GM18511 (cell line): ENCODE measurements around the gene TNS1.
A peak's percentile ranks its signal among the peaks of the same experiment; 100 is the strongest.
"Not testable (repeated sequence)": the region's sequence is repeated elsewhere in the genome, so short reads cannot be mapped to it uniquely, and the experiment has no call there.

ENCODE experiments used
- ATAC-seq: cut with Tn5 transposase; IDR thresholded peaks from one replicate; pipeline ENCODE4 v1.9.1; 2021; ENCODE audit warnings: mild to moderate bottlenecking, moderate library complexity; ENCODE audit not compliant: unreplicated experiment

TNS1 gene

DNA sequence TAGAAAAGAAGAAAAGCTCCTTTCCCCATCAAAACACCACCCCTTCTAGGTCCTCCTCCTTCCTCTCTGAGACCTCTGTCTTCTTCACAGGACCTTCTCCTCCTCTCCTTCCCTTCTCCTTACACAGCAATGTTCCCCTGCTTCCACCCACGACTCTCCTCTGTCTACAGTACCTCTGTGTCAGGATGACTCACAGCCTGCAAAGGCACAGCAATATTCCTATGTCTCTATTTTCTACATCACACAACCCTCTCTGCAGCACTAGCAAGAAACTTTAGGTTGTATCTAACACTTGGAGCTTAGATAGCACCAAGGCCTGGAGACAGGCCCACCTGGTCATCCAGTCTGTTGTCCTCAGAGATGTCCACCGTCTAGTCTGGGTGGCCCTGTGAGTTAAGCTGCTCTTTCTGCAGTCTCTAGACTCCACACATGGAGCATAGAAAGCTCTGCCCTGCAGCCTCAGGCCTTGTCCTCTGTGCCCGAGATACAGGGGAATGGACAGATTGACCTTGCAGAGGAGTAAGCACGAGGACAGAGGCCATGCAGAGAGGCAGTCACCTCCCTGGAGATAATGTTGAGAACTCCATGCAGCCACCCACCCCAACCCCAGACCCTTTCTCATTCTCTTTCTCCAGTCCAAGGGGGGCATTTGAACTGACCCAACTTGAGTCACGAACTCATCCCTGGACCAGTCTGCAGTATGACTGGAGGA, 212.0 kb downstream of the TNS1 start:
- ATAC-seq: no peak

DNA sequence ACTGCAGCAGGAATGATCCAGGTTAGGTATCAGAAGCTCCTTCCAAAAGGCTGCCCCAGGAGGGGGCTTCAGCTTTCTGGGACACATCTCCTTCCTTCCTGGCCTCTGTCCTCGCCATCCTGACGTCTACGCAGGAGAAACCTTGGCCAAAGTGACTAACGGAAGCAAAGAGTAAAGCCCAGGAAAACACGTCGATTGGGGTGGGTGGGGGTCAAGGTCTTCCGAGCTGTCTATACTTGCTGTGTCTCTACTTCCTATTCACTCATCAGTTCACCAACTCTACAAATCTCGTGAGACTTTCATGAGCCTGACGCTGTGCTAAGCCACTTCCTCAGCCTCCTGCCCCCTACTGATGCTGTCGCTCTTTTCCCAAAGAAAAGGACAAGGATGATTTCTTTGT, 212.6 kb downstream of the TNS1 start:
- ATAC-seq: peak; percentile 61

DNA sequence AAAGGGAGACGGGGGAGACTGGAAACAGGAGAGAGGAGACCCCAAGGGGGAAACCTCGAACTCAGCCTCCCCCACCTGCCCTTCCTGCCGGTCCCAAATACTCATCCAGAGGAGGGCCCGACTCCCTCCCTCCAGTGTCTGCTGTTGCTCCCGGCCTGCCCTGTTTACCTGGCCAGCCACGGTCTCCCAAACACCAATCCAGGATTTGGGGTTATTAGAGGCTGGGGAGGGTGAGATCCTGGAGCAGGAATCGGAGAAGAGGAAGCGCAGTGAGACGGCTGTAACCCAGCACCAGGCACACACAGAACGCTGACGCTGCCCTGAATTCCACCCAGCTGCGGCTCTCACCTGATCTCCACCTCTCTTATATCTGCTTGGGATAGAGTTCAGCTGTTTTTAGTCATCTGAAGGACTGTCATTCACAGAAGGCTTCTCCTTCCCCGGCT, 213.0 kb downstream of the TNS1 start:
- ATAC-seq: peak; percentile 12

DNA sequence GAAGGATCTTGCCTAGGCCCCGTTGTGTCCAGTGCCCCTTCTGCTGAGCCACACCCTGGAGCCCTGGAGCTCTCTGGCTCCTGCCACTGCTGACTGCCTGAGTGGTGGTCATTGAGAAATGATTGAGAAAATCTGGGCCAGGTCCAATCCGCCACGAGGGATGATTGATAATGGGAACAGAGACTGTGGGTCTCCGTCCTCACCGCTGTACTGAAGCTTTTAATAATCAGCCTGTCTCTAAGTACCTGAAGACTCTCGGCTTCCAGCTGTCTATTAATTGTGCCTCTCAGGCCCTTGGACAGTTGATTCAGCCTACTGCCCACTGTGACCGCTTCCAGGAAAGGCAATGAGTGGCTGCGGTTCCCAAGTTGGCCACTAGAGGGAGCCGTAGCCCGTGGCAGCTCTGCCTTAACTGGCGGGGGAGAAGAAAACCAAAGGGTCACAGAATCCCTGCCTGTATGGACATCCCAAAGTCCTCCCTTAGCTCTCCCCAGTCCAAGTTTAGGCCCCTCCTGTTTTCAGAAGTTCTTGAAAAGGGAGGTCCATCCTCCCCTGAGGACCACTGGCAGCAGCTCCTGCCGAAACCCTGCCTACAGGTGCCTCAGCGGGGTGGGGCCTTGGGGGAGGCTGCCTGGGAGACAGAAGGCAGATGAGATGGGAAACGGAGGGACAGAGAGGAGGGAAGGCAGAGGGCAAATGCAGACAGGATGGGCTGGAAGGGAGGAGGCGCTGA, 213.6 kb downstream of the TNS1 start:
- ATAC-seq: peak; percentile 61

DNA sequence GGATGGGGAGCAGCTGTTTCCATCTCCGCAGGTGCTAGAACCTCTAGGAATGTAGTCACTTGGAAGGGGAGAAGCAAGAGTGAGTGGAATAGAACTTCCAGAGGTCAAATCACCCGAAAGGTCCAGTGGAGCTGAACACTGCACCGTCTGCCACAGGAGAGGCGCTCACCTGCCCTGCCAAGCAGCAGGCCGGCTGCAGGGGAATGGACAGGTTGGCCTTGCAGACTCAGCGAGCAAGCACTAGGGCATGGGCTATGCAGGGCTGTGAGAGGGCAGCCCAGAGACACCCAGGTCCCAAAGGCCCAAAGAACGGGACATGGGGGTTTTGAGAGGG, 214.2 kb downstream of the TNS1 start:
- no peak for ATAC-seq

DNA sequence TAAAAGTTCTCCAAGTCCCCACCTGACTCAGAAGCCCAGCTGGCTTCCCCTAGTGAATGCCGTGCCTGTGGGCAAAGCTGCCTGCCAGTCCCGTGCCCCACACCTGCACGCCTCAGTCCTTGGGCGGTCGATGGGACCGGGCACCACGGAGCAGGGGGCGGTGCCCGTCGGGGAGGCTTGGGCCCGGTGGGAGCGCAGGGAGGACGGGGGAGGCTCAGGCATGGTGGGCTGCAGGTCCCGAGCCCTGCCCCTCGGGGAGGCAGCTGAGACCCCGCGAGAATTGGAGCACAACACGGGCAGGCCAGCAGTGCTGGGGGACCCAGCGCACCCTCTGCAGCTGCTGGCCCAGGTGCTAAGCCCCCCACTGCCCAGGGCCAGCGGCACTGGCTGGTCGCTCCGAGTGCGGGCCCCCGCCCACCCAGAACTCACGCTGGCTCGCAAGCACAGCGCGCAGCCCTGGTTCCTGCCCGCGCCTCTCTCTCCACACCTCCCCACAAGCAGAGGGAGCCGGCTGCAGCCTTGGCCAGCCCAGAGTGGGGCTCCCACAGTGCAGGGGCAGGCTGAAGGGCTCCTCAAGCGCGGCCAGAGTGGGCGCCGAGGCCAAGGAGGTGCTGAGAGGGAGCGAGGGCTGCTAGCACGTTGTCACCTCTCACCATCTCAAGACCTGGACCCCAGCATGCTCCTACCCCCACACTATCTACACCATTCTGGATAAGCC, 215.5 kb downstream of the TNS1 start:
- ATAC-seq: no peak

DNA sequence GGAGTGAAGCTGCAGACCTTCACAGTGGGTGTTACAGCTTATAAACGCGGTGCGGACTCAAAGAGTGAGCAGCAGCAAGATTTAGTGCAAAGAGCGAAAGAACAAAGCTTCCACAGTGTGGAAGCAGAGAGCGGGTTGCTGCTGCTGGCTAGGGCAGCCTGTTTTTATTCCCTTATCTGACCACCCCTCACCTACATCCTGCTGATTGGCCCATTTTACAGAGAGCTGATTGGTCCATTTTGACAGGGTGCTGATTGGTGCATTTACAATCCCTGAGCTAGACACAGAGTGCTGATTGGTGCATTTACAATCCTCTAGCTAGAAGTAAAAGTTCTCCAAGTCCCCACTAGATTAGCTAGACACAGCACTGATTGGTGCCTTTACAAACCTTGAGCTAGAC, 216.2 kb downstream of the TNS1 start:
- ATAC-seq: not testable (repeated sequence)

DNA sequence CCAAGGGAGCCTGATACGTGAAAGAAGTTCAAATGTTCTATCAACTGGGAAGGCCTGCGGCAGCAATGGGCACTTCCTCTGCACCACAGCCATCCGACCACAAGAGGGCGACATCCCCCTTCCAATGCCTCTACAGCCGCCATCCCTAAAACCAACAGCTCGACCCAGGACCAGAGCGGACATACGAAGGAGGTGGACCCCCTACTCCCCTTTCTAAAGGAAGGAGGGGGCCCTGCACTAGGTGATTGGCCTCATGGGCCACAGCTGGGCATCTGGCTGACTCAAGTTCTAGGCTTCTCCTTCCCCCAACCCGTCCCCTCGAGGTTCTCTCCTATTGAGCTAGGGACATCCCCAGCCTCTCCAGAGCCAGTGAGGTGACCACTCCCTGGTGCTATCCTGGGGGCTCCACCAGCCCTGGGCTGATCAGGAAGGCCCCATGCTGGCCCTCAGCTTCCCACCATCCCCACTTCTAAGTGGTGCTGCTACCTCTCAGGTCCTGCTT, 217.2 kb downstream of the TNS1 start:
- peak; percentile 69 for ATAC-seq

DNA sequence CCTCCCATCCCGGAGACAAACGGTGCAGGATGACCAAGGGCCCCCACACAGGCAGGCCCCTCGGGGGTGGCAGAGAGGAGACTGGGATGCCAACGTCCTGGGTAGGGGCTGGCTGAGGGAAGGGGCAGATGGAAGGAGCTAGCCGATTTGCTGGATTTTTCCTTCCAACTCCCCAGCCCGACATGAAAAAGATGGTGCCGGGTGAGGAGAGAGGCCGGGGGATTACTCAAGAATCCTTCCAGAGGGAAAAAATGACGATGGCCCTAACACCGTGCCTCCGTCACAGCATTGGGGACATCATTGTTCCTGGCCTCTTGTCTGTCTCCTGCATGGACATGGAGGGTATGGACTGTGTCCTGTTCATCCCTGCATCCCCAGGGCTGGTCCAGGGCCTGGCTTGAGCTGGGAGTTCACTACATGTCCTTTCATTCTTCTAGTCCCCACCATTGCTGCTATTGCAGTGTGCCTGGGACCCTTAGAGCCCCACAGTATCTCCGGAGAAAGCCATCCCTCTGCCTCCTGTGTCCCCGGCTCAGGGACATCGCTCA, 217.7 kb downstream of the TNS1 start:
- peak; percentile 17 for ATAC-seq

DNA sequence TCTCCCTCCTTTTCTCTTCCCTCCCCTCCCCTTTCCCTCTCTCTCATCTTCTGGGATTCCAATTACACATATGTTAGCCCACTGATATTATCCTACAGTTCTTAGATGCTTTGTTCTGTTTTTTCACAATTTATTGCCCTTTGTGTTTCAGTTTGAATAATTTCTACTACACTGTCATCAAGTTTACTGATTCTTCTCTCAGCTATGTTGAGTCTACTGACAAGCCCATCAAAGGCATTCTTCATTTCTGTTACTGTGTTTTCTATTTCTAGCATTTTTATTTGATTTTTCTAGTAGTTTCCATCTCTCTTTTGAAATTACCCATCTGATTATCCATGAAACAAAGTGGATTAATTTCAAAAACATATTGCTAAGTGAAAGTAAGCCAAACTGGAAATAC, 219.6 kb downstream of the TNS1 start:
- no peak for ATAC-seq

DNA sequence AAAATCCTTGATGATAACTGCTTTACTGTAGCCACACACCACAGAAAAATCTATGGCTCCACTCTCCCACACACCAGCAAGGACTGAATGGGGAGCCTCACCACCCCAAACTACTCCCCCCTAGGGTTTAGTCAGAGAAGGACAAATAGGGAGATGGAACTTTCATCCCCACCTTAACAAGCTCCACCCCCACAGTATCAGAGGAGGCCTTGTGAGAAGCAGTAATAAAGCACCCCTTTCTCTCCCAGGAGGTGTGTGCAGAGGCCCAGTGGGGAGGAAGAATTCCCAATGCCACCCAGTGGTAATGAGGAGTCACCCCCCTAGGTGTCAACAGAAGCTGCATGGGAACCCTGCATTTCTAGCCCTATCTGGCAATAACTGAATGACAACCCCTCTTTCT, 224.9 kb downstream of the TNS1 start:
- no peak for ATAC-seq

DNA sequence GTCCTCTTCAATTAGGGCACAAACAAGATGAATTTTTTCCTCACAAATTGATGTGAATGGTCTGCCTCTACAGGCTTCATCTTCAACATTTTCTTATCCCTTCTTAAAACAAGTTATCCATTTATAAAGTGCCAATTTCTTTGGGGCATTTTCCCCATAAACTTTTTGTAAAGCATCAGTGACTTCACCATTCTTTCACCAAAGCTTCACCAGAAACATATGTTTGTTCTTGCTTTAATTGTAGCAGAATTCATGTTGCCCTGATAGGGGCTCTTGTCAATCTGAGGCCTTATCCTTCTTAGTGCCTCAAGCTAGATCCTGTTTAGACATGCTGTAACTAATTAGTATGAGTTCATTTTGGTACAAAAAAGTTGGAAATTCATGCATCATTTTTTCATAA, 226.2 kb downstream of the TNS1 start:
- ATAC-seq: no peak

DNA sequence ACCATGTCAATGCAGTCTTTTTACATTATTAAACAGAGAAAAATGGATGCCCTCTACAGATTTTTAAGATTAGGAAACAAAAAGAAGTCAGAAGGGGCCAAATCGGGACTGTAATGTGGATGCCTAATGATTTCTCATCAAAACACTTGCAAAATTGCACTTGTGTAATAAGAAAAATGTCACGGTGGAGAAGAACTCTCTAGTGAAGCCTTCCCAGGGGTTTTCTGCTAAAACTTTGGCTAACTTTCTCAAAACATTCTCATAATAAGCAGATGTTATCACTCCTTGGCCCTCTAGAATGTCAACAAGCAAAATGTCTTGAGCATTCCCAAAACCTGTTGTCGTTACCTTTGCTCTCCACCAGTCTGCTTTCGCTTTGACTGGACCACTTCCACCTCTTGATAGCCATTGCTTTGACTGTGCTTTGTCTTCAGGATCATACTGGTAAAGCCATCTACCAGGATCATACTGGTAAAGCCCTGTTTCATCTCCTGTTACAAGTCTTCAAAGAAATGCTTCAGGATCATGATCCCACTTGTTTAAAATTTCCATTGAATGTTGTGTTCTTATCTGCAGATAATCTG, 226.8 kb downstream of the TNS1 start:
- ATAC-seq: no peak

DNA sequence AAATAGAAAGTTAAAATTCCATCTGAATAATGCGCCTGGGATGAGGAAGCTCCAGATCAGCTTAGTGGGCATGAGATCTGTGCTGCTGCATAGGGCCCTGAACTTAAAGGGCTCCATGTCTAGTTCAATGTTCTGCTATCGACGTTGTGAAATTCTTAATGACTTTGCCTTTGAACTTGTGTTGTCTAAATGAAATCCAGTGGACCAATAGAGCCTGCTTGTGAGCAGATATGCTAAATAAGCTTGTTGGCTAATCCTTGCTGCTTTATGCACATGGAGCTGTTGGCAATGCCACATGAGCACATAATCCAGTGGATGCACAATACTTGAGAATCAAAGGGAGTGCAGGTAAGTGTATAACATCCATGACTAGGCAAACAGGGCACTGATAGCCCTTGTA, 228.6 kb downstream of the TNS1 start:
- no peak for ATAC-seq

DNA sequence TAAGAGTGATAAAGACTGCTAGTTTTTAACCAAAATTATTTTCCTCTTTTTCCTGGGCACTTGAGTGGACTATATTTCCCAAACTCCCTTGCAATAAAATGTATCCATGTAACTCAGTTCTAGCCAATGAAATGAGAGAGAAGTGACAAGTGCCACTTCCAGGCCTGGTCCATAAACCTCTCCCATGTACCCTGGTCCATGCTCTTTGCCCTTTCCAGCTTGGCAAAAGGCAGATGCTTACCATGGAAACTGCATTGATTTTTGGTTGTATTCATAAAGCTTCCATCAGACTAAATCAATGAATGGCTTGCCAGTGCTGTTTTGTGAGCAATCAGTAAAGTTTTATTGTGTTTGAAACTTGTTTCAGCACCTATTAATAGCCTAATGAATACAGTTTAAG, 229.3 kb downstream of the TNS1 start:
- no peak for ATAC-seq

DNA sequence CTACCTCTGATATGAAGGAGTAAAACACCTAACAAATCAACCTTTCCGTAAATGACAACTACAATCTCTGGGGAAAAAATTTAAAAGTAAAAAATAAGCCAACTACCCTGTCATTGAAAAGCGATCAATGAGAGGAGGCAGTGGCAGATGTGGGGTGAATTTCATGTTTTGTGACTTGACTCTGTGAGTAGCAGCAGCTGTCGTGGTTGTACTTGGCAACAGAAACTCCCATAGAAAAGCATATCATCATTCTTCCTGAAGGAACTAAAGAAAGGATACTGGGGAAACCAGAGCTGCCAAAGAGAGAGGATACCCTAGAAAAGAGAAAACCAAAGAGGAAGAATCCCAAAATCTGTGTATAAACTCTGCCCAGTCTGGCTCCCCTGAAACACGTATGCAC, 236.4 kb downstream of the TNS1 start:
- ATAC-seq: no peak

DNA sequence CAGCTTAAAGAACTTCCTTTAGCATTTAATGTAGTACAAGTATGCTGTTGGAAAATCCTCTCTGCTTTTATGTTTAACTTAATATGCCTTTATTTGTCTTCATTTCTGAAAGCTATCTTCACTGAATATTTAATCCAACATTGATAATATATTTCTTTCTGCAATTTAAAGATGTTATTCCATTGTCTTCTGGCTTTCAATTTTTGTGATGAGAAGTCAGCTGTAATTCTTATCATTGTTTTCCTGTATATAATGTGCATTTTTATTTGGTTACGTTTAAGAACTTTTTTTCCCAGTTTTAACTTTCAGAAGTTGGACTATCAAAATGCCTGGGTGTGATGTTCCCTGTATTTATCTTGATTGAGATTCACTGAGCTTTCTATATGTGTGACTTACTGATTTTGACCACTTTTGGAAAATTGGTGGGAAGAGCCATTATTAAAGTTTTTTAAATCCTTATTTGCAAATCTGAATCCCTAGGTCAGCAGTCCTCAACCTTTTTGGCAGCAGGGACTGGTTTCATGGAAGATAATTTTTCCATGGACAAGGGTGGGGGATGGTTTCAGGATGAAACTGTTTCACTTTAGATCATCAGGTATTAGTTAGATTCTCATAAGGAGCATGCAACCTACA, 241.0 kb downstream of the TNS1 start:
- no peak for ATAC-seq

DNA sequence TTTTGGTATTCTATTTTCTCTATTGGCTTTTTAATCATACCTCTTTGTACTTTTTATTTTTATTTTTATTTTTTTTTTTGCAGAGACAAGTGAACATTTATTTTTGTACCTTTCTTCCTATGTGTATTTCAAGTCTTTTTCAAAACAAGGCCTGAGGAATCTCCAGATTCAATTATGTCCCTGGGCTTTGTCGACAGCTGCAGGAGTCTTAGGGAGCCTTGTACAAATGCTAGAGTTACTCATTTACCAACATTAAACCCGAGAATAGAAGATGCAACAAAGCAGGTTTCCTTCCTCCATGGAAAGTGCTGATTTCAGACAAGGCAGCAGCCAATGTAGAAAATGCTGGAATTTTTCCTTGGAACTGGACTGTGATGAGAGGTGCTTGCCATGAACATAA, 242.8 kb downstream of the TNS1 start:
- ATAC-seq: no peak

DNA sequence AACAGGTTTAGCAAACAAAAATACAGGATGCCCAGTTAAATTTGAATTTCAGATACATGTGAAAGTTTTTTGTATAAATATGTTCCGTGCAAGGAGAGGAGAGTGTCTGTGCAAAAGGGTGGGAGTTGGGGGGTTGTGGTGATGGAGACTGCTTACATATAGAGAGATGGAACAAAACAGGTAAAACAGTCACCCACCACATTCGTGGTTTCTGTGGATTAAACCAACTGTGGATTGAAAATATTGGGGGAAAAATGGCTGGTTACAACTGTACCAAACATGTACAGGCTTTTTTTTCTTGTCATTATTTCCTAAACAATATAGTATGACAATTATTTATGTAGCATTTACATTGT, 245.7 kb downstream of the TNS1 start:
- no peak for ATAC-seq

DNA sequence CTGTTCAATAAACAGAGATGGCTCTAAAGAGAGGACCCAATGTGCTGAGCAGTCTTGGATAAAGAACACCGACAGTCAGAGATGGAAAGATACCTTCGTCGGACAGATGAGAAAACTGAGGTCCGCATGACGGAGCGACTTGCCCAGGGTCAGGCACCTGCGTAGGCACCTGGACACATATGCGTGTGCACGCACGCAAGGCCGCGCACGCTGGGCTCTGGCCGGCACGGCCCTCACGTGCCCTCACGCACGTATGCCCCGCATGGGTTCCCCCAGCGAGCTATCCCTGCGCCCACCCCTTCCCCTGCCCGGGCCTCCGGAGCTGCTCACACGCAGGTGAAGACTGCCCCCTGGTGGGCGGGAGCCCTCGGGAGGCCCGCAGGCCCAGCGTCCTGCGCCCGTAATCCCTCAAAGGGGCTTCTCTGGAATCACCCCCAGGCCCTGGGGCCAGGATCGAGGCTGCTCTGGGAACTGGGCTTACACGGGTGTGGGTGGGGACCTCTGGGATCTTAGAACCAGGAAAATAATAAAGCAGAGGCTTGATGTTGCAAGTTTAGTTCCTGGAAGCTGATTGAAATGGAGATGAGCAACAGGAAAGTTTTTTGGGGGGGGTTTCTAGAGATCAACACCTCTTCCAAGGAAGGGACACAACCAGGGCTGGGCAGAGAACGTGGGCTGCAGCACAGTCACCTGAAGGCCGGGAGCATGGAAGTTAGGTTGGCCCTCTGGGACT, 246.3 kb downstream of the TNS1 start:
- ATAC-seq: no peak
